Upper lobe of right lung (tissue), 1 donor: ENCODE results near the gene TMED6. TPM values are rescaled to one million over a fixed set of nuclear protein-coding genes. Genes with fewer than 3 reads are reported as not detected.

Experiments
- ATAC-seq: fragments of 200-7000 bp; cut with Tn5 transposase; one replicate; pipeline ENCODE4 v1.9.1; 2020; ENCODE audit warnings: mild to moderate bottlenecking, moderate library complexity
- DNase-seq: peaks from one replicate; pipeline ENCODE4 v3.0.0-alpha.2; 2020
- H3K27ac ChIP-seq: fragments of 200-600 bp; one replicate; pipeline ENCODE4 v1.8.0; 2022
- H3K27me3 ChIP-seq: fragments of 200-600 bp; one replicate; pipeline ENCODE4 v1.8.0; 2022; ENCODE audit warnings: mild to moderate bottlenecking
- H3K36me3 ChIP-seq: fragments of 200-600 bp; one replicate; pipeline ENCODE4 v1.8.0; 2022
- H3K4me1 ChIP-seq: fragments of 200-600 bp; one replicate; pipeline ENCODE4 v1.8.0; 2022
- H3K4me3 ChIP-seq: fragments of 200-600 bp; one replicate; pipeline ENCODE4 v1.8.0; 2022; ENCODE audit warnings: mild to moderate bottlenecking
- H3K9me3 ChIP-seq: fragments of 200-600 bp; one replicate; pipeline ENCODE4 v1.8.0; 2022
- CTCF ChIP-seq: fragments of 200-600 bp; IDR thresholded peaks from one replicate; pipeline ENCODE4 v1.8.0; 2022; ENCODE audit warnings: antibody characterized with exemption
- intact Hi-C: fragments of 100-400 bp; cut with DNase I; formaldehyde crosslinking; loops from one replicate; pipeline ENCODE4 v1.11.0; 2022
- long read RNA-seq: library from polyadenylated mRNA; unstranded; transcript quantifications from one replicate; pipeline ENCODE4 v2.0.0, GENCODE V29; 2021
- total RNA-seq: library from RNA; stranded (reverse); fragmentation: NEBNext Ultra II Directional; extraction: Animal tissue kit (Norgen Biotek cat#: 25700); gene quantifications from one replicate; pipeline ENCODE4 v1.2.1, GENCODE V29; 2021
- donor health status: DM: no; HTN: yes; CAD: no; lungs with severe emphysema.

Gene TMED6
- 0.69 TPM for total RNA-seq
- long read RNA-seq, partial matches to known transcripts: 0 of 1 reads
- long read RNA-seq, other reads (novel, unspliced or antisense): 0 of 1 reads

GRCh38 chr16:69351309-69352027, at the start of gene TMED6:
Gene TMED6 (minus strand): TSS chr16:69351786. CDS start chr16:69351753, 33 bp downstream.
- Histone ChIP-seq H3K4me3 (no peak within 1 kb of the TSS), H3K27ac (no peak within 1 kb of the TSS), H3K27me3 (no peaks in the 10 kb centered on the region), H3K9me3 (no peaks in the 10 kb centered on the region), H3K36me3 (peaks cover 45% of the 10 kb centered on the region), H3K4me1 (no peaks in the 10 kb centered on the region)
- intact Hi-C loops: no loop called here
- ATAC-seq (peak; percentile 43), DNase-seq (no peak)
- TF ChIP-seq CTCF: no peak

- ATAC-seq (no peak), DNase-seq (no peak)
- H3K27ac ChIP-seq: no peak overlapping the region
- H3K4me1 ChIP-seq: peaks cover 55% of the 10 kb centered on the region
- intact Hi-C loops: loop anchor here (10.0 kb wide), 1 partner anchor 165 kb away; the partner anchor contains the start of gene NFAT5
- TF ChIP-seq CTCF: no peak
- no peaks in the 10 kb centered on the region for H3K27me3 ChIP-seq
- H3K36me3 ChIP-seq: no peaks in the 10 kb centered on the region
- no peaks in the 10 kb centered on the region for H3K9me3 ChIP-seq
- no peak overlapping the region for H3K4me3 ChIP-seq
Observed at GRCh38 chr16:69399361-69399760, 47.8 kb upstream of the TMED6 start.

- DNase-seq (no peak), ATAC-seq (peak; percentile 69)
- Histone ChIP-seq H3K36me3 (no peaks in the 10 kb centered on the region), H3K9me3 (no peaks in the 10 kb centered on the region), H3K4me1 (peaks cover 52% of the 10 kb centered on the region), H3K27me3 (no peaks in the 10 kb centered on the region), H3K4me3 (no peak overlapping the region), H3K27ac (peak overlapping the region; percentile 79)
- intact Hi-C loops: loop anchor here (10.0 kb wide), 1 partner anchor 167 kb away; the partner anchor contains the start of gene NFAT5
- peak; percentile 62 for TF ChIP-seq CTCF
Observed at GRCh38 chr16:69397821-69398521, 46.4 kb upstream of the TMED6 start.

- DNase-seq (no peak), ATAC-seq (peak; percentile 89)
- H3K4me1 ChIP-seq: peaks cover 39% of the 10 kb centered on the region
- intact Hi-C loops: loop anchor here (10.0 kb wide), 1 partner anchor 168 kb away; the partner anchor contains the start of gene NFAT5
- no peak overlapping the region for H3K4me3 ChIP-seq
- peak; percentile 73 for TF ChIP-seq CTCF
- peak overlapping the region; percentile 79 for H3K27ac ChIP-seq
- H3K36me3 ChIP-seq: no peaks in the 10 kb centered on the region
- no peaks in the 10 kb centered on the region for H3K27me3 ChIP-seq
- no peaks in the 10 kb centered on the region for H3K9me3 ChIP-seq
Observed at GRCh38 chr16:69396187-69397061, 44.8 kb upstream of the TMED6 start.

- no peaks in the 10 kb centered on the region for H3K27me3 ChIP-seq
- no peak overlapping the region for H3K4me3 ChIP-seq
- H3K4me1 ChIP-seq: peaks cover 39% of the 10 kb centered on the region
- H3K9me3 ChIP-seq: no peaks in the 10 kb centered on the region
- TF ChIP-seq CTCF: no peak
- no peaks in the 10 kb centered on the region for H3K36me3 ChIP-seq
- DNase-seq (no peak), ATAC-seq (no peak)
- intact Hi-C loops: loop anchor here (10.0 kb wide), 1 partner anchor 169 kb away; the partner anchor contains the start of gene NFAT5
- peak overlapping the region; percentile 79 for H3K27ac ChIP-seq
Observed at GRCh38 chr16:69395859-69396186, 44.2 kb upstream of the TMED6 start.
